Naive thymus-derived CD8-positive, alpha-beta T cell (primary cell): ENCODE measurements around the gene ITGA8. TPM values are rescaled to one million over a fixed set of nuclear protein-coding genes. Genes with fewer than 3 reads are reported as not detected.

Experiments
- ATAC-seq, 2 donors: fragments of 150-1000 bp; cut with Tn5 transposase in 1 of 2; sonication (Bioruptor Pico), chemical (Tn5 transposase) in 1 of 2; 1 replicate in 1 of 2; 2 replicates in 1 of 2; pipeline ENCODE4 v1.10.0; 2021; ENCODE audit warnings: mild to moderate bottlenecking in 2 of 2, moderate library complexity in 2 of 2
- POLR2A ChIA-PET: fragments of 350-600 bp; sonication (Branson Sonifier 250); formaldehyde crosslinking; loops from one replicate; lab custom pipeline; 2021; ENCODE audit warnings: antibody characterized with exemption; lab: Charles Lee
- DNase-seq, 10 donors: peaks; one replicate each; pipeline versions ENCODE4 v3.0.0 to v3.0.0-alpha.2; 2020 to 2022
- H3K27ac Mint-ChIP-seq, 10 donors: one replicate each; pipeline ENCODE4 v1.8.0; 2020 to 2022; ENCODE audit warnings: mild to moderate bottlenecking in 10 of 10, mixed read lengths in 10 of 10, moderate library complexity in 4 of 10, inconsistent platforms in 1 of 10
- H3K27me3 Mint-ChIP-seq, 5 donors: one replicate each; pipeline ENCODE4 v1.8.0; 2021 to 2022; ENCODE audit warnings: mixed read lengths in 5 of 5
- H3K36me3 Mint-ChIP-seq, 3 donors: one replicate each; pipeline ENCODE4 v1.8.0; 2020 to 2022; ENCODE audit warnings: mixed read lengths in 3 of 3, mild to moderate bottlenecking in 2 of 3, inconsistent platforms in 1 of 3
- H3K4me1 Mint-ChIP-seq, 4 donors: one replicate each; pipeline ENCODE4 v1.8.0; 2021 to 2022; ENCODE audit warnings: mixed read lengths in 4 of 4
- H3K4me3 Mint-ChIP-seq, 10 donors: one replicate each; pipeline ENCODE4 v1.8.0; 2020 to 2022; ENCODE audit warnings: mild to moderate bottlenecking in 10 of 10, mixed read lengths in 10 of 10, moderate library complexity in 6 of 10, inconsistent platforms in 1 of 10
- H3K9me3 Mint-ChIP-seq, 9 donors: one replicate each; pipeline ENCODE4 v1.8.0; 2020 to 2022; ENCODE audit warnings: mixed read lengths in 9 of 9, mild to moderate bottlenecking in 3 of 9, inconsistent platforms in 1 of 9, moderate library complexity in 1 of 9
- polyA plus RNA-seq, 3 donors: library from polyadenylated mRNA; unstranded; fragments of 300-500 nt; fragmentation: Illumina TruSeq; gene quantifications; one replicate each; pipeline ENCODE4 v1.2.3, GENCODE V29; 2021
- total RNA-seq, 8 experiments: library from RNA in 2 of 8; stranded (reverse) in 2 of 8; gene quantifications; one replicate each; pipeline ENCODE4 v1.2.3 and lab custom pipeline; 2021 to 2026

ITGA8 gene
- total and polyA plus RNA-seq, 5 experiments from 2014 or later: not detected

DNA sequence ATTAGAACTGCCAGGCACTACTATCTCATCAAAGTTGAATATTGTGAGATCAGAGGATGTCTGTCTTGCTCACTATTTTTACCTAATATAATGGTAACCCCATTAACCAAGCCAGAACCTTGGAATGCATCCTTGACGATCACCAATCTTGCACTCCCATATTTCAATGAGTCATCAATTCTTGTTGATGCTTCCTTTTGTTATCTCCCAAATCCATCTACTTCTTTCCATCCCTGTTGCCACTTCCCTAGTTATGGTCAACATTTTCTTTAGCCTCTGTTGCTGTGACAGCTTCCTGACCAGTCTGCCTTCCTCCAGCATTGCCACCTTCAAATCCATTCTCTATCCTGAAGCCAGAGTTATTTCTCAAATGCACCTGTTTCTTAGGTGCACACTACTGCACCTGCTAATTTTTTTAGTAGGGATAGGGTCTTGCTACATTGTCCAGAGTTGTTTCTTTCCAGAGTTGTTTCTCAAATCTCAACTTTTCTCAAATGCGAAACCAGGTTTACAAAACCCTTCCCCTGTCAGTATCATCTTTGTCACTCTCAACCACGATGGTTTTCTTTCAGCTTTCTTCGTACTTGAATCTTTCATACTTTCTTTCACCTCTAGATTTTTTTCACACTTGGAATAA, 15.7 kb downstream of the ITGA8 start:
- Mint-ChIP-seq H3K4me1 (no peaks in the 10 kb centered on the region), H3K9me3 (peaks cover 0 to 11% (median 0%) of the 10 kb centered on the region in 9 donors), H3K36me3 (no peaks in the 10 kb centered on the region), H3K27me3 (peaks cover 4 to 17% (median 9%) of the 10 kb centered on the region in 5 donors), H3K4me3 (no peak overlapping the region), H3K27ac (no peak overlapping the region)
- ATAC-seq: no peak
- POLR2A ChIA-PET: no interaction called here
- no peak for DNase-seq

DNA sequence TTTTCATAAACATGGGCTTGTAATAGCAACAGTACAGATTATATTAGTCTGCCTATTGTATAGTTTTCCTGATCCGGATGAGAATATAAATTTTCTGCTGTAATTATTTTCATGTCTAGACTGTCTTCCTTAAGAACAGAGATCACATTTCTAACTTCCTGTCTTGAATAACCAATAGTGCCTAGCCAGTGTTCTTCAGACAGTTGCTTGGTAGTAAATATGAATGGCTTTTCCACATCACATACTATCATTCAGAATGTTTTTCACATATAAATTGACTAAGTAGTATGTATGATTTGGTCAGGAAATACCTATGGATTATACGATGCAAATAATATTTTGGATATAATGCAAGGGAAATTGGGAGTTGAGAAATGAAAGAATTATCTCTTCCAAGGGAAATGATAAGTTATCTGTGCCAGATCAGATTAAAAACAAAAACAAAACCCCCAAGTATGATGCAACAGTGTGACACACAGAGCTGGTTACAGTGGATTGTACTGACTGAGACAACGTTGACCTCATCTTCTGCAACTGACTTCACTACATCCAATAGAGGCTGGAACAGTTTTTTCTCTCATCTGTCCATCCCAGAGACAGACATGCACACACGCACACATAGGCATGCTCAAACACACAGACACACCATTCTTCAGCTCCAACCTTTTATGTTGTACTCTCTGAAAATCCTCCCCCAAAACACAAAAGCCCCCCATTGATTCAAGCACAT, 16.4 kb downstream of the ITGA8 start:
- Mint-ChIP-seq H3K9me3 (peaks cover 0 to 11% (median 2%) of the 10 kb centered on the region in 9 donors), H3K4me3 (no peak overlapping the region)

DNA sequence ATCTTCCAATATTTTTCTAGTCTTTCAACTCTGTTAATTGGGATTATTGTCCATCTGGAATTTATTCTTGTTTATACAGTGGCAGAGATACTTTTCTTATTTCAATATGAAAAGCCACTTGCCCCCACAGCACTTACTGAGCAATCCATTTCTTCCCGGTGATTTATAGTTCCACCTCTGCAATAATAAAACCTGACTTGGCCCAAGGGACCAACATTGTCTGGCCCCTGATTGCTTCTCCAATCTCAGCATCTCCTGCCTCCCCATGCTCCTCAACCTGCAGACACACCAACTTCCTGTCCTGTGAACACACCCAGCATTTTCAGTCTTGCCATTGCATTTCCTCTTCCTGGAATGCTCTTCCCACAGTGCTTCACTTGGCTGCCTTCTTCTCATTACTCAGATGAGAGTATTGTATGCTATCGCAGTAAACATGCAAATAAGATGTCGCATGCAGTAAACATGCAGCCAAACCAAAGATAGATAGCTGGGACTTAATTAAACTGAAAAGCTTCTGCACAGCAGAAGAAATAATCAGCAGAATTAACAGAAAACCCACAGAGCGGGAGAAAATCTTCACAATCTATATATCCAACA, 19.5 kb downstream of the ITGA8 start:
- no peak overlapping the region for H3K27ac Mint-ChIP-seq
- peaks cover 4 to 25% (median 9%) of the 10 kb centered on the region in 5 donors for H3K27me3 Mint-ChIP-seq
- H3K9me3 Mint-ChIP-seq: peaks cover 0 to 11% (median 3%) of the 10 kb centered on the region in 9 donors
- no peak overlapping the region for H3K4me3 Mint-ChIP-seq
- H3K4me1 Mint-ChIP-seq: no peaks in the 10 kb centered on the region
- DNase-seq: no peak
- POLR2A ChIA-PET: no interaction called here
- no peaks in the 10 kb centered on the region for H3K36me3 Mint-ChIP-seq
- ATAC-seq: no peak

More for the DNA sequence above, 16.4 kb downstream of the ITGA8 start:
- H3K27ac Mint-ChIP-seq: no peak overlapping the region
- H3K4me1 Mint-ChIP-seq: no peaks in the 10 kb centered on the region
- POLR2A ChIA-PET: no interaction called here
- DNase-seq (no peak), ATAC-seq (no peak)
- H3K36me3 Mint-ChIP-seq: no peaks in the 10 kb centered on the region
- peaks cover 4 to 18% (median 11%) of the 10 kb centered on the region in 5 donors for H3K27me3 Mint-ChIP-seq

DNA sequence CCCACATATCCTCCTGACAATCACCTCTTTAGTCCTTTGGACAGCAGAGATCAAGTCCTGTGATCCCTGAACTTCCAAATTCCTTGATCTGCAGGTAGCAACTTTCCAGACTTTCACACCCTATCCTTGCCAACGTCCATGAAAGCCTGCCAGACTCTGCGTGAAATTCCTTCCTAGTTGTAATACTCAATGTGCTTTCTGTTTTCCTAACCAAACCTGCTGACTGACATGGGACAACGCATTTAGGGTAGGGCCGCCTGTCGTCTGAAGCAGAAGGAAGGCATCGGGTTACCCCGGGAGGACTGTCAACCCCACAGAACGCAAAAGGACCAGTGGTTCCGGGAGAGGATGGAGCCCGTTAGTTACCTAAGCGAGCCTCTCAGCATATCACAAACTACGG, 23.9 kb downstream of the ITGA8 start:
- POLR2A ChIA-PET: no interaction called here
- ATAC-seq (no peak), DNase-seq (no peak)
- Mint-ChIP-seq H3K4me3 (no peak overlapping the region), H3K36me3 (no peaks in the 10 kb centered on the region), H3K27ac (no peak overlapping the region), H3K4me1 (no peaks in the 10 kb centered on the region), H3K27me3 (peaks cover 10 to 31% (median 10%) of the 10 kb centered on the region in 5 donors), H3K9me3 (peaks cover 0 to 11% (median 3%) of the 10 kb centered on the region in 9 donors)

DNA sequence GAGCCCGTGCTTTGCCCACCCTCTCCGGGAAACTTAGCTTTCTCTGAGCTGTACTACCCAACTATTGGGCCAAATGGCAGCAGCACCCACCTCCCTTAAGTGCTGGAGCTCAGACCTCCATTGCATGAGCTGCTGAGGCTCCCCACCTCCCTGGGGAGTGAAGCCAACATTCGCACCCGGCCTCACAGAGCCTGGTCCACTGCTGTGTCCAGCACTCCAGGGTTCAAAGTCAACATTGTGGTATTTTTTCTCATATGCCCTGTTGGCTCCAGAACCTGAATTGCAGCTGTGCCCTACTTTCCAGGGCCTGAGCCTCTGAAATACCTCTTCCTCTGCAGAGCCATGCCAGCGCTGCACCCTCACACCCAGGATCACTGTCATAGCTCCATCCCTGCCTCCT, 29.7 kb downstream of the ITGA8 start:
- POLR2A ChIA-PET: no interaction called here
- DNase-seq: no peak
- H3K9me3 Mint-ChIP-seq: no peaks in the 10 kb centered on the region
- no peak for ATAC-seq
- H3K4me1 Mint-ChIP-seq: no peaks in the 10 kb centered on the region
- H3K27ac Mint-ChIP-seq: peak overlapping the region in 1 of 10 donors; percentile 20
- peaks cover 16 to 53% (median 22%) of the 10 kb centered on the region in 5 donors for H3K27me3 Mint-ChIP-seq
- H3K4me3 Mint-ChIP-seq: no peak overlapping the region
- no peaks in the 10 kb centered on the region for H3K36me3 Mint-ChIP-seq

DNA sequence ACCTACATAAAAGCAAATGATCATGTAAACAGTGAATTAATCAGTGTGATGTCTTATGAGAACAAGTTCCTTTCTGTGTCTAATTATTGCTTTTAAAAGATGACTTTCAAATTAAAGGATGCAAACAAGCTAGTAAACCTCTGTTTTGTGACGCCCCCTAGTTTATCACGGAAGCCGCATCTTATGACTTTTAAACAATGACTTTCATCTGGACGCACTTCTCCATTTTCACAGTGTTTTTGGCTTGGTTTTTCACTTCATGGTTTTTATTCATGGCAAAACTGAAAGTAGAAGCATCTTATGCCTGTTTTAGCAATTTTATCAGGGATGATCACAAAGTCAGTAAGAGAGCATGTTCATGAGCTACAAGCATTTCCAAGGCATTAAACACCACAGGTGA, 35.0 kb downstream of the ITGA8 start:
- DNase-seq (no peak), ATAC-seq (no peak)
- no peaks in the 10 kb centered on the region for H3K36me3 Mint-ChIP-seq
- no peaks in the 10 kb centered on the region for H3K4me1 Mint-ChIP-seq
- H3K9me3 Mint-ChIP-seq: peaks cover 0 to 3% (median 0%) of the 10 kb centered on the region in 9 donors
- H3K4me3 Mint-ChIP-seq: no peak overlapping the region
- H3K27me3 Mint-ChIP-seq: peaks cover 23 to 75% (median 27%) of the 10 kb centered on the region in 5 donors
- no peak overlapping the region for H3K27ac Mint-ChIP-seq
- POLR2A ChIA-PET: no interaction called here

DNA sequence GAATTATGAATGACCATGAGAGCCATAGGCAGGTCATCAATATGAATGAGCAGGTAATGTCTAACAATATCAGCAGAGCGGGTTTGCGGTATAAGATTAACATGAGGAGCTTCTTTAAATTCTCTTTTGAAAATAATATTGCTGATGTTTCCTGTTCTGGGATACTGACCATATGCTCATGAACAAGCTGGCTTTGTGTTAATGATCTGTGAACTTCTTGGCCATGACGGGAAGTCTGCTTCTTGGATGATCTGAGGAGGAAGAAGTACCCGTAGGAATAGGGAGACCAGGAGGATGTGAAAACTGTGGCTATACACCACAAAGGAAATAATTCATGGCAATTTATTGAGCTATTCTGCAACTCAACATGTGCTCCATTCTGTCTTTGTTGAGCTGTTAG, 38.6 kb downstream of the ITGA8 start:
- DNase-seq (no peak), ATAC-seq (no peak)
- peaks cover 20 to 48% (median 22%) of the 10 kb centered on the region in 5 donors for H3K27me3 Mint-ChIP-seq
- no peak overlapping the region for H3K4me3 Mint-ChIP-seq
- H3K36me3 Mint-ChIP-seq: no peaks in the 10 kb centered on the region
- H3K4me1 Mint-ChIP-seq: no peaks in the 10 kb centered on the region
- POLR2A ChIA-PET: no interaction called here
- H3K9me3 Mint-ChIP-seq: peaks cover 0 to 3% (median 0%) of the 10 kb centered on the region in 9 donors
- no peak overlapping the region for H3K27ac Mint-ChIP-seq

DNA sequence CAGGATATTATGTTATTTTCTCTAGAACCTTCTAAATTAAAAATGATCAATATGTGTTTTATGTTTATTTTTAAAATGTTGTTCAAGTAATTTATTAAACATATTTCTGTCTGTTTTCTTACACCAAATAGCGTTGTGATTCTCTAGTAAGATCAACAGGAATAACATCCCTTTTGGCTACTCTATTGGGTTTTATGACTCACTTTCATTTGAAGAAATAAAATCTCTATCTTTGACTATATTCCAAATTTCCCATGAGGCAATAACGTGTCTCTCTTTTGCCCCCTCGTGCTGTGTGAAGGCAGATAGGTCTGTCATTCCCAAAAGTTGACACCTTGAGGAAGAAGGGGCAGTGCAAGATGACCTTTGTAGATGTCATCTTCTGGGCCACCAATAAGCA, 40.9 kb downstream of the ITGA8 start:
- ATAC-seq: no peak
- Mint-ChIP-seq H3K27me3 (peaks cover 15 to 40% (median 17%) of the 10 kb centered on the region in 5 donors), H3K36me3 (no peaks in the 10 kb centered on the region), H3K4me1 (no peaks in the 10 kb centered on the region), H3K4me3 (no peak overlapping the region), H3K27ac (no peak overlapping the region), H3K9me3 (peaks cover 0 to 3% (median 0%) of the 10 kb centered on the region in 9 donors)
- POLR2A ChIA-PET: no interaction called here
- DNase-seq: no peak

DNA sequence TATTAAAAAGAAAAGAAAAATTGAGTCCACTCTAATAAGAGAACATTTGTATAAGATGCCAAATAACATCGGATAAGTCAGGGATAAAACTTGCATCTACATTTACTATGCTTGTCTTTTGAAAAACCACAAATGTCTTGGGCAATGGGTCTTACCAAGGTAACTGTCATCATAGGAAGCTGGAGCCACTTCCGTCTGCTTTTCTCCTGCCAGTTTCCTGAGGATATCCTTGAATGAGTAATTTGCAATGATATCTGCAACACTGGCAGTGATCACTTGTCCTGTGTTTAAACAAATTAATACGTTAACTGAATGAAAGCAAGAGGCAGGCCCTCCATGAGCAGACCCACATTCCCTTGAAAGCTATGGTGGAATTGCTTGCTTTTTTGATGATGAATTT, 47.3 kb downstream of the ITGA8 start:
- no peak overlapping the region for H3K4me3 Mint-ChIP-seq
- H3K36me3 Mint-ChIP-seq: peaks cover 0 to 9% (median 2%) of the 10 kb centered on the region in 3 donors
- no peaks in the 10 kb centered on the region for H3K4me1 Mint-ChIP-seq
- H3K9me3 Mint-ChIP-seq: peaks cover 0 to 9% (median 4%) of the 10 kb centered on the region in 9 donors
- no peak overlapping the region for H3K27ac Mint-ChIP-seq
- no peak for DNase-seq
- peaks cover 5 to 28% (median 19%) of the 10 kb centered on the region in 5 donors for H3K27me3 Mint-ChIP-seq
- POLR2A ChIA-PET: no interaction called here
- no peak for ATAC-seq

DNA sequence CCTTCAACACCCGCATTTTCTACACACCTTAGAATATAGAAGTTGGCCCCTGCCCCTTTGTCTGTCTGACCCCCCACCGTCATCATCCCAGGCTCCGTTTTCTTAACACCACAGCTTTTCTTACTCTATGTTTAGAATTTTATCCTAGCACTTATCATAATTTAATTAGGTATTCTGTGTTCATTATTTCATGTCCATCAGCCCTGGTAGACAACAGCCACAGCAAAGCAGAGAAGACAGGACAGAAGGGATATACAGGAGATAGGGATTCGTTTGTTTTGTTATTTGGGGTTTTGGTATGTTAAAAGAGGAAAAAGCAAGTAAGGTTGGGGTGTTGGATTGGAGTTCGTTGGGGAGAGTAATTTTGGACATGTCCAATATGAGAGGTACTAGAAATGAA, 48.8 kb downstream of the ITGA8 start:
- DNase-seq (no peak), ATAC-seq (no peak)
- peaks cover 3 to 28% (median 14%) of the 10 kb centered on the region in 5 donors for H3K27me3 Mint-ChIP-seq
- H3K9me3 Mint-ChIP-seq: peaks cover 0 to 12% (median 4%) of the 10 kb centered on the region in 9 donors
- POLR2A ChIA-PET: no interaction called here
- H3K4me3 Mint-ChIP-seq: no peak overlapping the region
- H3K27ac Mint-ChIP-seq: no peak overlapping the region
- no peaks in the 10 kb centered on the region for H3K4me1 Mint-ChIP-seq
- peaks cover 0 to 9% (median 2%) of the 10 kb centered on the region in 3 donors for H3K36me3 Mint-ChIP-seq

DNA sequence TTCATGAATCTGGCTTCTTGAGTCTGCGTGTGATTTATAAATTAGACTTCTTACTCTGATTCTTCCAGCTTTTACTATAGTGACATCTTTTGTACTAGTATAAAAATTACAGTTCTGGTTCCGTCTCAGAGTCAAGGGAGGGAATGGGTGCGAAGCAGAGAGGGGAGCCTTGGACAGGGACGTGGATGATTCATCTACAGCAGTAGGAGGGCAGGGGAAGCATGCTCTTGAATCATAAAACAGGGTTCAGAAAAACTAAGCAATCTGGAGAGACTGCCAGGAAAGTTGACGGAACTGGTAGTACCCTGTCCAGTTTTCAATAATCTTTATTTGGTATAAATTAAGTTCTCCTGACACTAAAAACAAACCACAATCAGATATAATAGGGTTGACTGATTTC, 58.1 kb downstream of the ITGA8 start:
- Mint-ChIP-seq H3K9me3 (peaks cover 0 to 5% (median 0%) of the 10 kb centered on the region in 9 donors), H3K4me1 (no peaks in the 10 kb centered on the region), H3K27ac (no peak overlapping the region), H3K4me3 (no peak overlapping the region), H3K36me3 (no peaks in the 10 kb centered on the region), H3K27me3 (peaks cover 0 to 7% (median 0%) of the 10 kb centered on the region in 5 donors)
- POLR2A ChIA-PET: no interaction called here
- DNase-seq: no peak
- no peak for ATAC-seq

DNA sequence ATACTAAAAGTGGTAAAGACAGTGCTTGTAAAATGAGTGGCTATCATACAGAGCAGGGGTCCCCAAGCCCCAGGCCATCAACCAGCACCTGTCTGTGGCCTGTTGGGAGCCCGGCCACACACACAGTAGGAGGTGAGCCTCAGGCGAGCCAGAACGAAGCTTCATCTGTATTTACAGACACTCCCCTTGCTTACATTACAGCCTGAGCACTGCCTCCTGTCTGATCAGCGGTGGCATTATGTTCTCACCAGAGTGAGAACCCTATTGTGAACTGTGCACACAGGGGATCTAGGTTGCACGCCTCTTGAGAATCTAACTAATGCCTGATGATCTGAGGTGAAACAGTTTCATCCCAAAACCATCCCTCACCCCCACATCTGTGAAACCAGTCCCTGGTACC, 58.7 kb downstream of the ITGA8 start:
- no peaks in the 10 kb centered on the region for H3K36me3 Mint-ChIP-seq
- H3K27ac Mint-ChIP-seq: no peak overlapping the region
- H3K4me3 Mint-ChIP-seq: no peak overlapping the region
- peaks cover 0 to 8% (median 0%) of the 10 kb centered on the region in 5 donors for H3K27me3 Mint-ChIP-seq
- no peak for DNase-seq
- no peak for ATAC-seq
- H3K9me3 Mint-ChIP-seq: peaks cover 0 to 5% (median 0%) of the 10 kb centered on the region in 9 donors
- H3K4me1 Mint-ChIP-seq: no peaks in the 10 kb centered on the region
- POLR2A ChIA-PET: no interaction called here

DNA sequence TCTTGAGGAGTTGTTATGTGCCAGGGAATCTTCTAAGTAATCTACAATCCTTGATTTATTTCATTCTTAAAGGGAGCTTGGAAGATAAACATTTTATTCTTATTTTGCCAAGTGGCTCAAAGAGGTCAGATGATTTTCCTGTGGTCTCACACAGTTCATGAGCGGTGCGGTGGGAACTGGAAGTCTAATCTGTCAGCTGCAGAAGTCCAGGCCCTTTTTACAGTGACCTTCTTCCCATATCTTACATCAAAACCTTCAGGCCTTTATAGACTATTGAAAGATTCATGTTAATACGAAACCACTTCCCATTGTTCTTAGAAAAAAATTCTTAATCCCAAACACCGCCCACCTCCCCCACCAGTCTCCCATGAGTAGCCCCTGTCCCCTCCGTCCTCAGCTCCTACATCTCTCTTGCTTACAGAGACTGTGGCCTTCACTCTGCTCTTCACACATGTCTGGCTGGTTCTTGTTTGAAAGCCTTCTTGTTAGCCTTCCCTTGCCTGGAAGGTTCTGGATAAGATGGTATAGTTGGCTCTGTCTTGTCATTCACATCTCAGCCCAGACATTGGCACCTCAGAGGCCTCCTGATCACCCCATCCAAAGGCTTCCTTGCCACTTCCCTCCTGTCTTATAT, 61.5 kb downstream of the ITGA8 start:
- H3K4me3 Mint-ChIP-seq: no peak overlapping the region
- DNase-seq: no peak
- POLR2A ChIA-PET: no interaction called here
- peaks cover 0 to 2% (median 0%) of the 10 kb centered on the region in 9 donors for H3K9me3 Mint-ChIP-seq
- no peak overlapping the region for H3K27ac Mint-ChIP-seq
- no peaks in the 10 kb centered on the region for H3K4me1 Mint-ChIP-seq
- H3K27me3 Mint-ChIP-seq: peaks cover 0 to 11% (median 0%) of the 10 kb centered on the region in 5 donors
- no peak for ATAC-seq
- no peaks in the 10 kb centered on the region for H3K36me3 Mint-ChIP-seq
